K562 (cell line): Measurements from ENCODE around the gene PRSS53. TPM values are rescaled to one million over a fixed set of nuclear protein-coding genes. Genes with fewer than 3 reads are reported as not detected.

Experiments used
- ARNT ChIP-seq, 2 experiments: fragments of 450-650 bp; IDR thresholded peaks; 2 replicates each; pipeline ENCODE4 v1.6.1; 2016; ENCODE audit warnings: mild to moderate bottlenecking in 1 of 2
- CBFB ChIP-seq: sonication (generic); formaldehyde crosslinking; IDR thresholded peaks from 2 replicates; pipeline ENCODE4 v1.4.0; 2020; ENCODE audit warnings: mild to moderate bottlenecking, missing genetic modification reagents
- FOSL1 ChIP-seq: fragments of 200-800 bp; sonication (Bioruptor generic); conservative IDR thresholded peaks from 2 replicates; pipeline ENCODE4 v1.6.1; 2016; ENCODE audit warnings: missing genetic modification characterization, missing compliant biosample characterization
- KAT7 ChIP-seq: sonication (generic); formaldehyde crosslinking; IDR thresholded peaks from 2 replicates; pipeline ENCODE4 v1.8.0; 2022; ENCODE audit warnings: missing genetic modification reagents, mild to moderate bottlenecking, borderline replicate concordance
- PYGO2 ChIP-seq: fragments of 450-650 bp; IDR thresholded peaks from 2 replicates; pipeline ENCODE4 v1.6.1; 2016; ENCODE audit warnings: mild to moderate bottlenecking, missing genetic modification characterization, moderate library complexity, missing compliant biosample characterization
- SAFB ChIP-seq: fragments of 200-400 bp; formaldehyde crosslinking; IDR thresholded peaks from 2 replicates; pipeline ENCODE4 v1.6.1; 2017; ENCODE audit warnings: low read depth, low read length, borderline replicate concordance
- SMAD1 ChIP-seq: fragments of 150-350 bp; IDR thresholded peaks from 2 replicates; pipeline ENCODE4 v1.6.1; 2014; ENCODE audit warnings: low read length, low read depth; ENCODE audit not compliant: partially characterized antibody
- SMAD4 ChIP-seq: fragments of 250-450 bp; sonication (Bioruptor Pico); conservative IDR thresholded peaks from 2 replicates; pipeline ENCODE4 v1.8.0; 2021; ENCODE audit warnings: inconsistent platforms, mild to moderate bottlenecking, moderate library complexity
- TOE1 ChIP-seq, 2 experiments: fragments of 450-650 bp in 1 of 2; sonication (generic) in 1 of 2; formaldehyde crosslinking in 1 of 2; IDR thresholded peaks; 2 replicates each; pipeline versions ENCODE4 v1.7.1 to v1.8.0; 2016 to 2022; ENCODE audit warnings: borderline replicate concordance in 2 of 2, mild to moderate bottlenecking in 2 of 2, antibody characterized with exemption in 1 of 2, inconsistent platforms in 1 of 2, low read depth in 1 of 2, missing genetic modification reagents in 1 of 2, moderate library complexity in 1 of 2
- ZBTB7A ChIP-seq: IDR thresholded peaks from 2 replicates; pipeline ENCODE4 v1.6.1; 2011; ENCODE audit warnings: low read depth, mild to moderate bottlenecking, low read length, moderate library complexity, borderline replicate concordance; ENCODE audit not compliant: control insufficient read depth
- polyA plus RNA-seq, 8 experiments: library from polyadenylated mRNA; depleted of rRNA in 4 of 8; stranded (reverse) in 5 of 8; unstranded in 3 of 8; fragments of >200 nt; fragmentation: Nextera tagmentation in 2 of 8; fragmentation: Illumina TruSeq in 1 of 8; extraction: Ambion mirVana in 2 of 8; extraction: Trizol in 1 of 8; gene quantifications; 2 replicates each; pipeline versions ENCODE4 v1.2.1 to v1.2.3, GENCODE V29; 2011 to 2014; ENCODE audit warnings: inconsistent platforms in 1 of 8, missing spikeins in 1 of 8
- total RNA-seq, 7 experiments: library from RNA; depleted of rRNA in 6 of 7; stranded (reverse); fragments of >200 nt in 6 of 7; fragmentation: Illumina TruSeq in 2 of 7; extraction: Trizol in 2 of 7; gene quantifications; 2 replicates each; pipeline versions ENCODE4 v1.2.1 to v1.2.3, GENCODE V29; 2011 to 2021; ENCODE audit warnings: low replicate concordance in 1 of 7
- TF ChIP-seq, protein P1 (sequence below): fragments of 450-650 bp; formaldehyde crosslinking; IDR thresholded peaks from 2 replicates; pipeline ENCODE4 v1.4.0; 2020; ENCODE audit warnings: mild to moderate bottlenecking, moderate library complexity
- TF ChIP-seq, protein P2 (sequence below), 2 experiments: fragments of 450-650 bp; IDR thresholded peaks; 2 replicates each; pipeline ENCODE4 v1.6.1; 2016
- TF ChIP-seq, protein P3 (sequence below), 2 experiments: fragments of 250-450 bp in 1 of 2; fragments of 450-650 bp in 1 of 2; sonication (Bioruptor Pico) in 1 of 2; IDR thresholded peaks; 2 replicates each; pipeline versions ENCODE4 v1.6.1 to v1.8.0; 2016 to 2021; ENCODE audit warnings: mild to moderate bottlenecking in 2 of 2, moderate library complexity in 2 of 2, missing compliant biosample characterization in 1 of 2, missing genetic modification characterization in 1 of 2
- TF ChIP-seq, protein P4 (sequence below): IDR thresholded peaks from 2 replicates; pipeline ENCODE4 v1.6.1; 2016; ENCODE audit warnings: missing genetic modification characterization, missing compliant biosample characterization
- TF ChIP-seq, protein P5 (sequence below): fragments of 250-450 bp; sonication (Bioruptor Pico); IDR thresholded peaks from 2 replicates; pipeline ENCODE4 v1.4.0; 2020; ENCODE audit warnings: borderline replicate concordance

PRSS53 gene
- total and polyA plus RNA-seq, 9 of the 15 experiments (the other 6 are each of a cell fraction or from before 2014, with no cell fraction given): 0.40 to 1.9 (median 0.78) TPM; not detected in 2

DNA sequence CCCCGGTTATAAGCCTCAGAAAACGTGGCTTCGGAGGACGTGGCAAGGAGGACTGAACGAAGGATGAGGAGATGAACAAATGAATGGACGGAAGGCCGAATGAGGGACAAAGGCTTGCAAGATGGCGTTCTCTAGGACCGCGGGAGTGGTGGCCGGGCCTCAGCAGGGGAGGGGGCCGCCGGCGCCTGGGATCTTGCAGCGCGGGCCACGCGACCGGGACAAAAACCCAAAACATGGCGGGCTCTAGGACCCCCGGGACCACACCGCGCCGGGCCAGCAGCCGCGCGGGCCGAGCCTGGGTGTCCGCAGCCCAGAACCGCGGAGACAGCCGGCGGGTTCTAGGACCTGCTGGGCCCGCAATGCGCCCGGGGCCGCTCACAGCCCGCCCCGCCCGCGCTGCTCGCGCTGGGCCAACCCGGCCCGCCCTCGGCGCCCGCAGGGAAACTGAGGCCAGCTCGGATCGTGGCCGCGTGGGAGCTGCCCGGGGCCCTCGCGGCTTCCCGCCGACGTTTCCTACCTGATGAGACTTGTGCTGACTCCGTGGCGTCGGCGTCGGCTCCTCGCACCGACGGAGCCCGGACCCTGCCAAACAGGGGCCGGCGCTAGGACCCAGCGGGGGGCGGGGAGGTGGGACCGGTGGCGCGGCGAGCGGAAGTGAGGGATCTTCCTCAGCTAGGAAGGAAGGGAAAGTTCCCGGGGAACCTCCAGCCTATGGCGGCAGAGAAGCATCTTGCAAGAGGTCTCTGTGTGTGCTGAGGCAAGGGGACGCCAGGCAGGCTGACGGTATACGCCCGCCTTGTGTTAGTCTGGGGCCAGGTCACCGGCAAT lies 15.4 kb downstream of the PRSS53 start (continued):
- TF ChIP-seq ZBTB7A: peak; percentile 57
- TF ChIP-seq, protein P1, sequence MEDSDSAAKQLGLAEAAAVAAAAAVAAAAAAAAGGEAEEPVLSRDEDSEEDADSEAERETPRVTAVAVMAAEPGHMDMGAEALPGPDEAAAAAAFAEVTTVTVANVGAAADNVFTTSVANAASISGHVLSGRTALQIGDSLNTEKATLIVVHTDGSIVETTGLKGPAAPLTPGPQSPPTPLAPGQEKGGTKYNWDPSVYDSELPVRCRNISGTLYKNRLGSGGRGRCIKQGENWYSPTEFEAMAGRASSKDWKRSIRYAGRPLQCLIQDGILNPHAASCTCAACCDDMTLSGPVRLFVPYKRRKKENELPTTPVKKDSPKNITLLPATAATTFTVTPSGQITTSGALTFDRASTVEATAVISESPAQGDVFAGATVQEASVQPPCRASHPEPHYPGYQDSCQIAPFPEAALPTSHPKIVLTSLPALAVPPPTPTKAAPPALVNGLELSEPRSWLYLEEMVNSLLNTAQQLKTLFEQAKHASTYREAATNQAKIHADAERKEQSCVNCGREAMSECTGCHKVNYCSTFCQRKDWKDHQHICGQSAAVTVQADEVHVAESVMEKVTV (CRISPR knock-in tag): no peak
- peak; percentile 88 for TF ChIP-seq KAT7 (CRISPR knock-in tag)
- peak; percentile 9 for TF ChIP-seq SMAD1
- peak; percentile 49; the same call in 1 of the 2 replicates for TF ChIP-seq CBFB (CRISPR knock-in tag)
- TF ChIP-seq, protein P2, sequence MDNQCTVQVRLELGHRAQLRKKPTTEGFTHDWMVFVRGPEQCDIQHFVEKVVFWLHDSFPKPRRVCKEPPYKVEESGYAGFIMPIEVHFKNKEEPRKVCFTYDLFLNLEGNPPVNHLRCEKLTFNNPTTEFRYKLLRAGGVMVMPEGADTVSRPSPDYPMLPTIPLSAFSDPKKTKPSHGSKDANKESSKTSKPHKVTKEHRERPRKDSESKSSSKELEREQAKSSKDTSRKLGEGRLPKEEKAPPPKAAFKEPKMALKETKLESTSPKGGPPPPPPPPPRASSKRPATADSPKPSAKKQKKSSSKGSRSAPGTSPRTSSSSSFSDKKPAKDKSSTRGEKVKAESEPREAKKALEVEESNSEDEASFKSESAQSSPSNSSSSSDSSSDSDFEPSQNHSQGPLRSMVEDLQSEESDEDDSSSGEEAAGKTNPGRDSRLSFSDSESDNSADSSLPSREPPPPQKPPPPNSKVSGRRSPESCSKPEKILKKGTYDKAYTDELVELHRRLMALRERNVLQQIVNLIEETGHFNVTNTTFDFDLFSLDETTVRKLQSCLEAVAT (IDR thresholded peaks at IDR 0.05): peak in 1 of 2 experiments; percentile 94; a peak in 2 of 4 replicates
- TF ChIP-seq SMAD4 (CRISPR knock-in tag): peak; percentile 87
- TF ChIP-seq SAFB: 0 out of 2 replicates have a peak, but pooled peaks have one; percentile 12
- TF ChIP-seq, protein P3, sequence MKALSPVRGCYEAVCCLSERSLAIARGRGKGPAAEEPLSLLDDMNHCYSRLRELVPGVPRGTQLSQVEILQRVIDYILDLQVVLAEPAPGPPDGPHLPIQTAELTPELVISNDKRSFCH (CRISPR knock-in tag; IDR thresholded peaks at IDR 0.05): no peak
- TF ChIP-seq, protein P3 (tag; IDR thresholded peaks at IDR 0.05): peak; percentile 89
- TF ChIP-seq, protein P4, sequence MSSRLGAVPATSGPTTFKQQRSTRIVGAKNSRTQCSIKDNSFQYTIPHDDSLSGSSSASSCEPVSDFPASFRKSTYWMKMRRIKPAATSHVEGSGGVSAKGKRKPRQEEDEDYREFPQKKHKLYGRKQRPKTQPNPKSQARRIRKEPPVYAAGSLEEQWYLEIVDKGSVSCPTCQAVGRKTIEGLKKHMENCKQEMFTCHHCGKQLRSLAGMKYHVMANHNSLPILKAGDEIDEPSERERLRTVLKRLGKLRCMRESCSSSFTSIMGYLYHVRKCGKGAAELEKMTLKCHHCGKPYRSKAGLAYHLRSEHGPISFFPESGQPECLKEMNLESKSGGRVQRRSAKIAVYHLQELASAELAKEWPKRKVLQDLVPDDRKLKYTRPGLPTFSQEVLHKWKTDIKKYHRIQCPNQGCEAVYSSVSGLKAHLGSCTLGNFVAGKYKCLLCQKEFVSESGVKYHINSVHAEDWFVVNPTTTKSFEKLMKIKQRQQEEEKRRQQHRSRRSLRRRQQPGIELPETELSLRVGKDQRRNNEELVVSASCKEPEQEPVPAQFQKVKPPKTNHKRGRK (tag): no peak
- TF ChIP-seq TOE1 (IDR thresholded peaks at IDR 0.05; ENCODE audit: borderline replicate concordance): peak; percentile 99
- TF ChIP-seq TOE1 (CRISPR knock-in tag; IDR thresholded peaks at IDR 0.05; ENCODE audit: borderline replicate concordance, low read depth): 0 out of 2 replicates have a peak, but pooled peaks have one; percentile 55
- TF ChIP-seq, protein P5, sequence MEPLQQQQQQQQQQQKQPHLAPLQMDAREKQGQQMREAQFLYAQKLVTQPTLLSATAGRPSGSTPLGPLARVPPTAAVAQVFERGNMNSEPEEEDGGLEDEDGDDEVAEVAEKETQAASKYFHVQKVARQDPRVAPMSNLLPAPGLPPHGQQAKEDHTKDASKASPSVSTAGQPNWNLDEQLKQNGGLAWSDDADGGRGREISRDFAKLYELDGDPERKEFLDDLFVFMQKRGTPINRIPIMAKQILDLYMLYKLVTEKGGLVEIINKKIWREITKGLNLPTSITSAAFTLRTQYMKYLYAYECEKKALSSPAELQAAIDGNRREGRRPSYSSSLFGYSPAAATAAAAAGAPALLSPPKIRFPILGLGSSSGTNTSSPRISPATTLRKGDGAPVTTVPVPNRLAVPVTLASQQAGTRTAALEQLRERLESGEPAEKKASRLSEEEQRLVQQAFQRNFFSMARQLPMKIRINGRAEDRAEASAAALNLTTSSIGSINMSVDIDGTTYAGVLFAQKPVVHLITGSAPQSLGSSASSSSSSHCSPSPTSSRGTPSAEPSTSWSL (CRISPR knock-in tag): 0 out of 2 replicates have a peak, but pooled peaks have one; percentile 28
- no peak for TF ChIP-seq PYGO2 (tag)
- TF ChIP-seq FOSL1 (tag): peak; percentile 35; the same call in 1 of the 2 replicates
- TF ChIP-seq ARNT (IDR thresholded peaks at IDR 0.05): 0 out of 4 replicates have a peak, but pooled peaks of 1 of the 2 experiments have one; percentile 29
